Measurements from ENCODE around the gene DPEP3.

DNA sequence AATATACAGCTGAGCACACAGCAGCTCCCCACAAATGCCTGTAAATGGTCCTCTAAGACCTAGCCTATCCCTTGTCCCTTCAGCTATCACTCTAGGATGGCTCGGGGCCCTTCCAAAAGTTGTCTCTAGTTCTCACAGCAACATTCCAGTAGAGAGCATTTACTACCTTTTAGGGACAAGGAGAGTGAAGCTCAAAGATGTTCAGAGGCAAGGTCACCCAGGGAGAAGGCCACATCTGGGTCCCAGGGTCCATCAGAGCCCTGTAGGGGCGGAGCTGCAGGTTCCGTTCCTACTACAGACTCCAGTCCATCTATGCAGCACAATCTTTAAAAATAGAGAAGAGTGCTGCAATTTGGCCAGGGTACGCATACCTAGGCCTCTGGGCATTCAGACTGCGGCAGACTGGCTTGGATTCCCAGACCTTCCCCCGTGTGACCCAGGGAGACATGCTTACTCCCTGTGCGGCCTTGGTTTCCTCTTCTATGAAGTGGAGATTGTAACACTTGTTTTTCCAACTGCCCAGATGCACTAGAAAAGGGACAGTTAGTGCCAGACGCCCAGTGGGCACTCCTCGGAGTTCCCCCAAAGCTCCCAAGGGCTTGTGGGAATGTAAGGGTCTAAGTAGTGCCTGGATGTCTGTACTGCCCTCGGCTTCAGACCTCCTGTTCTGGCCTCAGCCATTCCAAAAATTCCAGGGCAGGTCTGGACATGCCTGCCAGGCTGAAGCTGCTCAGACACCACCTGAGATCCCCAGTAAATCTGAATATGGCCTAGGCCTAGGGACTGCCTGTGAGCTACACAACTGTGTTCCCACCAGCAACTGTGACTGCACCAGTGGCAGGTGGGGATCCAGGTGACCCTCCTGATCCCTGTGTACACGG lies 14.4 kb downstream of the DPEP3 start:
- TF ChIP-seq CTCF (IDR thresholded peaks at IDR 0.05) (no peak), POLR2A (IDR thresholded peaks at IDR 0.05) (no peak)

Data from esophagus squamous epithelium (tissue), 4 donors.